ENCODE results near the gene TEX2.
"Not testable (repeated sequence)": the region's sequence is repeated elsewhere in the genome, so short reads cannot be mapped to it uniquely, and the experiment has no call there.

TEX2 gene

GRCh38 chr17:64178011-64178825, 84.8 kb downstream of the TEX2 start:
- DNase-seq: no peak

GRCh38 chr17:64177311-64178010, 85.6 kb downstream of the TEX2 start:
- DNase-seq: no peak

- no peak for DNase-seq
Measured at GRCh38 chr17:64176556-64176955, 86.5 kb downstream of the TEX2 start.

- peak; percentile 16 for DNase-seq
Measured at GRCh38 chr17:64174686-64175456, 88.2 kb downstream of the TEX2 start.

- no peak for DNase-seq
Measured at GRCh38 chr17:64173646-64174045, 89.4 kb downstream of the TEX2 start.

- DNase-seq: no peak
Measured at GRCh38 chr17:64172510-64172909, 90.5 kb downstream of the TEX2 start.

GRCh38 chr17:64171041-64171440, 92.0 kb downstream of the TEX2 start:
- no peak for DNase-seq

- DNase-seq: no peak
Measured at GRCh38 chr17:64170286-64170685, 92.8 kb downstream of the TEX2 start.

- DNase-seq: not testable (repeated sequence)
Measured at GRCh38 chr17:64167666-64168065, 95.4 kb downstream of the TEX2 start.

GRCh38 chr17:64166876-64167275, 96.2 kb downstream of the TEX2 start:
- no peak for DNase-seq

- no peak for DNase-seq
Measured at GRCh38 chr17:64165347-64165746, 97.7 kb downstream of the TEX2 start.

- DNase-seq: no peak
Measured at GRCh38 chr17:64164596-64165285, 98.3 kb downstream of the TEX2 start.

GRCh38 chr17:64163468-64163867, 99.6 kb downstream of the TEX2 start:
- DNase-seq: no peak

GRCh38 chr17:64162554-64162953, 100.5 kb downstream of the TEX2 start:
- no peak for DNase-seq

GRCh38 chr17:64161380-64162176, 101.5 kb downstream of the TEX2 start:
- DNase-seq: no peak

GRCh38 chr17:64160378-64160777, 102.7 kb downstream of the TEX2 start:
- no peak for DNase-seq

GRCh38 chr17:64158831-64159590, 104.0 kb downstream of the TEX2 start:
- DNase-seq: no peak

GRCh38 chr17:64158406-64158805, 104.7 kb downstream of the TEX2 start:
- no peak for DNase-seq

- DNase-seq: no peak
Measured at GRCh38 chr17:64157669-64158180, 105.3 kb downstream of the TEX2 start.

GRCh38 chr17:64156670-64157069, 106.4 kb downstream of the TEX2 start:
- no peak for DNase-seq
